ENCODE results near the gene TRIM16. TPM values are rescaled to one million over a fixed set of nuclear protein-coding genes. Genes with fewer than 3 reads are reported as not detected.
"Not testable (repeated sequence)": the region's sequence is repeated elsewhere in the genome, so short reads cannot be mapped to it uniquely, and the experiment has no call there.

TRIM16 gene
- total RNA-seq, 2 experiments from 2014 or later = 8.7 to 8.9 TPM

- H3K9me3 Mint-ChIP-seq, H3K4me1 Mint-ChIP-seq, H3K27ac Mint-ChIP-seq, CTCF ChIA-PET, DNase-seq, H3K4me3 Mint-ChIP-seq, H3K27me3 Mint-ChIP-seq, POLR2A ChIA-PET: not testable (repeated sequence)
- H3K36me3 Mint-ChIP-seq (ENCODE audit: low read depth) = peaks cover 23% of the 10 kb centered on the region
These were observed 8.1 kb downstream of the TRIM16 start for GRCh38 chr17:15675991-15676390.

GRCh38 chr17:15674640-15675039 lies 9.5 kb downstream of the TRIM16 start:
- H3K4me1 Mint-ChIP-seq, H3K27ac Mint-ChIP-seq, CTCF ChIA-PET, POLR2A ChIA-PET, H3K9me3 Mint-ChIP-seq, H3K27me3 Mint-ChIP-seq, H3K4me3 Mint-ChIP-seq, DNase-seq: not testable (repeated sequence)
- peaks cover 18% of the 10 kb centered on the region for H3K36me3 Mint-ChIP-seq (ENCODE audit: low read depth)

- H3K27me3 Mint-ChIP-seq; DNase-seq; CTCF ChIA-PET; H3K9me3 Mint-ChIP-seq; H3K36me3 Mint-ChIP-seq (ENCODE audit: low read depth); H3K4me3 Mint-ChIP-seq; H3K27ac Mint-ChIP-seq; H3K4me1 Mint-ChIP-seq; POLR2A ChIA-PET: not testable (repeated sequence)
These were observed 14.6 kb downstream of the TRIM16 start for GRCh38 chr17:15669526-15669925.

DNA sequence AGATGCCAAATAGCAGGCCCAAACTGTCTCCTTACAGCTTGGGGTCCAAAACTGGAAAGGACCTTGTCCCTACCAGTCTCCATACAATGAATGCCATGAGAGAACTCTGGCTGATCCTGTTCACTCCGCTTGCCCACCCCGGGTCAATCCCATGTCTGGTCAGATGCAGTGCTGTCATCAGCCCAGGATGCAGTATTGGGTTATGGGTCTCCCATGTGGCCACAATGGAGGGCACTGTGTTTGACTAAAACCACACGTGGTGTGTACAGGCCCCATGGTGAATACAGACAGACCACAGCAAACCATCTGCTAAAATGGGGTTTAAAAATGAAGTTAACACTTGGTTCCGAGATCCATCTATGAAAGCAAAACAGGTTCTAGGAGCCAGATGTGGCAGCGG lies 20.4 kb downstream of the TRIM16 start:
- CTCF ChIA-PET = no interaction called here

GRCh38 chr17:15663176-15663575 lies 20.9 kb downstream of the TRIM16 start:
- CTCF ChIA-PET = no interaction called here
- no peaks in the 10 kb centered on the region for H3K4me1 Mint-ChIP-seq
- no peaks in the 10 kb centered on the region for H3K27me3 Mint-ChIP-seq

More for the DNA sequence above, 20.4 kb downstream of the TRIM16 start:
- H3K27ac Mint-ChIP-seq = no peak overlapping the region
- no peaks in the 10 kb centered on the region for H3K4me1 Mint-ChIP-seq
- POLR2A ChIA-PET = no interaction called here
- H3K36me3 Mint-ChIP-seq (ENCODE audit: low read depth) = peaks cover 12% of the 10 kb centered on the region
- no peaks in the 10 kb centered on the region for H3K9me3 Mint-ChIP-seq
- no peak overlapping the region for H3K4me3 Mint-ChIP-seq
- no peaks in the 10 kb centered on the region for H3K27me3 Mint-ChIP-seq
- no peak for DNase-seq

GRCh38 chr17:15662681-15663080 lies 21.4 kb downstream of the TRIM16 start:
- ChIA-PET CTCF (no interaction called here), POLR2A (no interaction called here)
- H3K27ac Mint-ChIP-seq = no peak overlapping the region
- H3K9me3 Mint-ChIP-seq = no peaks in the 10 kb centered on the region
- no peak for DNase-seq
- H3K4me3 Mint-ChIP-seq = no peak overlapping the region
- peaks cover 8% of the 10 kb centered on the region for H3K36me3 Mint-ChIP-seq (ENCODE audit: low read depth)
- no peaks in the 10 kb centered on the region for H3K27me3 Mint-ChIP-seq
- no peaks in the 10 kb centered on the region for H3K4me1 Mint-ChIP-seq

More at GRCh38 chr17:15663176-15663575, 20.9 kb downstream of the TRIM16 start:
- POLR2A ChIA-PET = no interaction called here
- Mint-ChIP-seq H3K9me3 (no peaks in the 10 kb centered on the region), H3K4me3 (no peak overlapping the region), H3K27ac (no peak overlapping the region), H3K36me3 (ENCODE audit: low read depth) (peaks cover 10% of the 10 kb centered on the region)
- DNase-seq = no peak

DNA sequence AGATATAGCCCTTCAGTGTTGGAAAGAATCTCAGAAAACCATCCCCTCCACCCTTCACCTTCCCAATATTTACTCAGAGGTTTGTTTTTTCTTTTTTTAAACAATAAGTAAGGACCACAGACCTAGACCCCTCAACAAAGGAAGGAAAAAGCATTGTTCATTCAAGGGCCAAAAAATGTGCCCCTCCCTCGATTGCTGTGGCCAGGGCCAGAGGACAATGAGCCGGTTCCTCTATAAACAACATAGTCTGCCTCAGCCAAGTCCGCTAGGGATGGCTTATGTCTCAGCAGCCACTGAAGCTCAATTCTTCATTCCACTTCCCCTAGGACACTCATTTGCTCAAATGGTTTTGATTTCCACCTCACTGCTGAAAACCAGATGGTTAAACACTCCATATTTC lies 24.0 kb downstream of the TRIM16 start:
- Mint-ChIP-seq H3K4me1 (no peaks in the 10 kb centered on the region), H3K36me3 (ENCODE audit: low read depth) (peaks cover 13% of the 10 kb centered on the region), H3K27me3 (no peaks in the 10 kb centered on the region), H3K9me3 (no peaks in the 10 kb centered on the region), H3K27ac (no peak overlapping the region), H3K4me3 (no peak overlapping the region)
- ChIA-PET POLR2A (no interaction called here), CTCF (no interaction called here)
- no peak for DNase-seq

DNA sequence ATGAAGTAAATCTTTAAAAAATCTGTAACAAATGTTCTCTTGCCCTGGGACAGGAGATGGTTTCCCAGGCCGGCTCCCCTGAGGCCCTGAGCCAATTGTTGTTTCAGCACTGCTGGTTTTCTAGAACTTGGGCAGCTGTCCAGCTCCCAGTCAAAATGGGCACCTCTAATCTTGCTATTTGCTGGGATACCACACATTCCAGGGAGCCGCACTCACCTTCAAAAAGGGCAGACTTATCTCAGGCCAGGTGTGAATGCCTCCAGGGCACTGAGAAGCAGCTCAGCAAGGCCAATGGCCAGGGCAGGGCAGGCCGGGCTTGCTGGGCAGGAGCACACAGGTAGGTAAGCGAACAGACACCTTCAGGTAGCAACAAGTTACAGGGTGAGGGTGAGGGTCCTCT lies 24.4 kb downstream of the TRIM16 start:
- CTCF ChIA-PET = no interaction called here
- H3K27me3 Mint-ChIP-seq = no peaks in the 10 kb centered on the region
- no peaks in the 10 kb centered on the region for H3K9me3 Mint-ChIP-seq
- H3K4me1 Mint-ChIP-seq = no peaks in the 10 kb centered on the region
- peaks cover 13% of the 10 kb centered on the region for H3K36me3 Mint-ChIP-seq (ENCODE audit: low read depth)
- H3K4me3 Mint-ChIP-seq = no peak overlapping the region
- POLR2A ChIA-PET = no interaction called here
- no peak for DNase-seq
- no peak overlapping the region for H3K27ac Mint-ChIP-seq

GRCh38 chr17:15659236-15659635 lies 24.9 kb downstream of the TRIM16 start:
- CTCF ChIA-PET = no interaction called here
- peaks cover 12% of the 10 kb centered on the region for H3K36me3 Mint-ChIP-seq (ENCODE audit: low read depth)
- no peak overlapping the region for H3K27ac Mint-ChIP-seq
- POLR2A ChIA-PET = no interaction called here
- no peak for DNase-seq
- no peaks in the 10 kb centered on the region for H3K9me3 Mint-ChIP-seq
- H3K4me3 Mint-ChIP-seq = no peak overlapping the region
- no peaks in the 10 kb centered on the region for H3K27me3 Mint-ChIP-seq
- no peaks in the 10 kb centered on the region for H3K4me1 Mint-ChIP-seq

DNA sequence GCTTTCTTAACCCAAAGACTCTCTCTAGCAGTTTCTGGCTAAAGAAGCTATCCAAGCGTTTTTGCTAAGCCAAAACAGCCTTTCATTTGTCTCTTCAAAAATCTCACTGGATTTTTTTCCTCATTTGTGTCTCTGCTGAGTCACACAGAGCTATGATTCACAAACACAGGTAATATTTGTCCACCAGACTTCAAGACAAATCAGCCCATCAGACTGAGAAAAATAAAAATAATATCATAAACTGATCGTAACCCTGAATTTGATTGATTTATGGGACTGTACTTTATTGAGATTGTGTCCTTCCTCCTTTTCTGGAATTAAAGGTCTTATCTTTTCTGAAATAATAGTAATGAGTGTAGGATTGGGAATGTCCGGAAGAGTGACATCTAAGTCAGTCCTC lies 25.8 kb downstream of the TRIM16 start:
- Mint-ChIP-seq H3K36me3 (ENCODE audit: low read depth) (peaks cover 7% of the 10 kb centered on the region), H3K27me3 (no peaks in the 10 kb centered on the region), H3K4me1 (no peaks in the 10 kb centered on the region), H3K27ac (no peak overlapping the region), H3K9me3 (no peaks in the 10 kb centered on the region), H3K4me3 (no peak overlapping the region)
- ChIA-PET CTCF (interaction anchor here (1.1 kb wide), 1 partner anchor 341 kb away, joined by 3 read pairs; the partner anchor contains the start of genes TTC19 and ZSWIM7), POLR2A (no interaction called here)
- DNase-seq = no peak

DNA sequence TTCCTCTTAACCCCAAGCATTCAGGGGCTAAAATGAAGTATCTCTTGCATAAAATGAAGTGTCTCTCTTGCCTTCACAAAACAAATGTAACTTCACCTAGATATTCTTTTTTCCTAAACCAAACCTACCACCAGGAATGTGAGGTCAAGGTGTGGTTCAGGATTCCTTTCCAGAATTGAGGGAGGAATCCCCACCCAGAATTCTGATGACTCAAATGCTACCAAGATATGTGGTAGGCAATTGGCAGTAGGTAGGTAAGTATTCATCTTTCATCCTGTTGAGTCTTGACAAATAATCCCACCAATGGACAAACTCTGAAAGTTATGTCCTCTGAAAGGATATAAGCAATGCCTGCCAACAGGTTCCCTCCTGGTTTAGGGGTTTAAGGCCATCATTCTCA lies 26.2 kb downstream of the TRIM16 start:
- Mint-ChIP-seq H3K27ac (no peak overlapping the region), H3K9me3 (no peaks in the 10 kb centered on the region), H3K4me1 (peaks cover 3% of the 10 kb centered on the region), H3K36me3 (ENCODE audit: low read depth) (peaks cover 7% of the 10 kb centered on the region), H3K27me3 (no peaks in the 10 kb centered on the region), H3K4me3 (no peak overlapping the region)
- CTCF ChIA-PET = interaction anchor here (1.1 kb wide), 1 partner anchor 341 kb away, joined by 3 read pairs; the partner anchor contains the start of genes TTC19 and ZSWIM7
- DNase-seq = no peak
- POLR2A ChIA-PET = no interaction called here

DNA sequence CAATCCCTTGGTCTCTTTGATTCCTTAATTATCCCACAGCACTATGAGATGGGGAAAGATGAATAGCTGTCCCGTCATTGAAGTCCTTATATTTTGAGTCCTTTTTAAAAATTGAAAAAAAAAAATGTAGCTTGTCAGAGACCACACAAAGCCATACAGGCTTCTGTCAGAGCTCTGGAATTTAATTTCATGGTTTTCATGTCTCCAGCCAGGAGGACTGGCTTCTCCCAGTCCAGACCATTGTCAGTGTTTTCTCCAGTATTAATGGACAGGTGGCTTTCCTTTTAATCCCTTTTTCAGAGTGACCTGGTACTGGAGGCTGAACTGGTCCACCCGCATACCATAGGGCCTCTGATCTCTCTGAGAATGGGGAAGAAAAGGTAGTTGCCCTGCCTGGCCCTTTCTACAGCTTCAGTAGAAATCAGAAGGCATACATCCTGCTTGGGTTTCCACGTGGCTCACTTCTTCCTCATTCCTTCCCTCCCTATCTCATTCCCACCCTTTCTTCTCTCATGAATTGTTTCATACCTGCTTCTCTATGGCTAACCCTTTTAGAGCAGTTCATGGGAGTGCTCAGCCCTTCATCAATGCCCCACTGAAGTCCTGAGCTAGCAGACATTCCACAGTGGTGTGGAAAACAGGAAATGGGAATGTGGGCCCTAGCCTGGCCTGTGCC lies 29.1 kb downstream of the TRIM16 start:
- no peak for DNase-seq
- Mint-ChIP-seq H3K27ac (no peak overlapping the region), H3K36me3 (ENCODE audit: low read depth) (peaks cover 5% of the 10 kb centered on the region), H3K27me3 (no peaks in the 10 kb centered on the region), H3K4me1 (peaks cover 19% of the 10 kb centered on the region), H3K9me3 (no peaks in the 10 kb centered on the region), H3K4me3 (no peak overlapping the region)
- POLR2A ChIA-PET = no interaction called here
- CTCF ChIA-PET = no interaction called here

DNA sequence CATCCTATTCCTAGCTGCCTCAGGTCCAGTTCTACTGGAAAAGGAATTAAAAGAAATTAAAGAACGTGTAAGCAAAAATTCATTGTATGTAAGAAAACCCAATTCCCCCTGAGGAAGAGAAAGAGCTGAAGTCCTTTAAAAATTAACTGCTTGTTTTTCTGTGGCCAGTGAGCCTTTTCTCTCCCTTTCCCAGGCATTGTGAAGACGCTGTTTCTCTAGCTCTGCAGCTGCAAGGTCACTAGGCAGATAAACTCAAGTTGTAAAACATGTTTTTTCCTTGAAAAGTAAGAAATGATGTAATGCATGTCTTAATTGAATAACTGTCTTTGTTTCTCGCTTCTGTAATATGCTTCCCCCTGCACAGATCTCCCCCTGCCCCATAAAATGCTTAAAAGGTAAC lies 29.7 kb downstream of the TRIM16 start:
- H3K9me3 Mint-ChIP-seq, CTCF ChIA-PET: not testable (repeated sequence)

GRCh38 chr17:15652960-15653359 lies 31.2 kb downstream of the TRIM16 start:
- DNase-seq = no peak
- Mint-ChIP-seq H3K27ac (no peak overlapping the region), H3K27me3 (no peaks in the 10 kb centered on the region), H3K4me1 (peaks cover 21% of the 10 kb centered on the region), H3K36me3 (ENCODE audit: low read depth) (peaks cover 5% of the 10 kb centered on the region), H3K4me3 (no peak overlapping the region), H3K9me3 (no peaks in the 10 kb centered on the region)
- POLR2A ChIA-PET = no interaction called here
- CTCF ChIA-PET = no interaction called here

More for the DNA sequence above, 29.7 kb downstream of the TRIM16 start:
- H3K27me3 Mint-ChIP-seq; H3K4me3 Mint-ChIP-seq; H3K27ac Mint-ChIP-seq; POLR2A ChIA-PET; DNase-seq; H3K36me3 Mint-ChIP-seq (ENCODE audit: low read depth): not testable (repeated sequence)
- peaks cover 19% of the 10 kb centered on the region for H3K4me1 Mint-ChIP-seq

Data from activated CD4-positive, alpha-beta memory T cell treated with anti-CD3 and anti-CD28 coated beads, Interleukin-2, amount 10 ng/mL, durations not matched to agents 7 days and 5 days (primary cell).